SK-N-SH treated with all-trans-retinoic acid at 6 μM for 48 hours (cell line): ENCODE data around the gene USP17L12.
"Not testable (repeated sequence)": the region's sequence is repeated elsewhere in the genome, so short reads cannot be mapped to it uniquely, and the experiment has no call there.

Source experiments
- ATAC-seq: fragments of 200-7000 bp; cut with Tn5 transposase; 3 replicates; pipeline ENCODE4 v1.9.1; 2020; ENCODE audit warnings: mild to moderate bottlenecking, moderate library complexity

USP17L12 gene

DNA sequence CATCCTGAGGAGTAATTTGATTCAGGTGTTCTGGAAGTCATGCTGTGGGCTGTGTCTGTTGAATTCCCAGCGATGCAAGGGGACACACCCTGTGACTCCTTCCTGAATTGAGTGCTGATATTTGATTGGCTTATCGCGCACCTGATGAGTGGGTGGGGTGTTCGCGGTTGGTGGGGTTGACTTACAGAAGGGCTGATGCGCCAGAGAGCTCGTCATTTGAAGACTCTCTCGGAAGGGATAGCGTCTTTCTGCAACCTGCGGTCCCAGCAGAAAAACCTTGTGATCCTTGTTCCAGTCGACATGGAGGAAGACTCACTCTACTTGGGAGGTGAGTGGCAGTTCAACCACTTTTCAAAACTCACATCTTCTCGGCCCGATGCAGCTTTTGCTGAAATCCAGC lies at the start of gene USP17L12:
Gene USP17L12 (plus strand): TSS at position 301 of the 400 bp plus-strand sequence. CDS start 0 bp downstream, at position 301.
- not testable (repeated sequence) for ATAC-seq

GRCh38 chr4:9210357-9210756 lies 9.6 kb upstream of the USP17L12 start, which contains the start of gene USP17L10:
Gene USP17L10, plus strand, starts transcription at chr4:9210657. Its CDS starts 0 bp downstream, at chr4:9210657.
- ATAC-seq = not testable (repeated sequence)

DNA sequence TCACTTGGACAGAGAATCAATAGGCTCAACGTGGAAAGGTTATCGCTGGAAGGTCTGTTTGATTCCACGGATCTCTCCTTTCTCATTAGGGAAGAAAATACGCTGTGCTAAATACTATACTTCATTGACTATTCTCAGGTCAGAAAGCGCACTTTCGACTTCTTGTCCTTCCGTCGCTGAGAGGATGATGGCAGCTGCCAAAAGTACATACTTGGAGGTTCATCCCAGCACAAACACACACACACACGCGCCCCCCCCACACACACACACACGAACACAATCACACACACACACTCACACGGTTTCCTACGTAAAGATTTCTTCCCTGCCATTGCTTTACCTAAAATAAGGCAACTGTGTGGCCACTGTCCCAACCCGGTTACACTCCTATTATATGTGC lies 5.3 kb upstream of the USP17L12 start:
- not testable (repeated sequence) for ATAC-seq

GRCh38 chr4:9215105-9215504 lies 4.8 kb upstream of the USP17L12 start, which contains the start of gene USP17L11:
Gene USP17L11, plus strand, starts transcription at chr4:9215405. Its CDS starts 0 bp downstream, at chr4:9215405.
- not testable (repeated sequence) for ATAC-seq

DNA sequence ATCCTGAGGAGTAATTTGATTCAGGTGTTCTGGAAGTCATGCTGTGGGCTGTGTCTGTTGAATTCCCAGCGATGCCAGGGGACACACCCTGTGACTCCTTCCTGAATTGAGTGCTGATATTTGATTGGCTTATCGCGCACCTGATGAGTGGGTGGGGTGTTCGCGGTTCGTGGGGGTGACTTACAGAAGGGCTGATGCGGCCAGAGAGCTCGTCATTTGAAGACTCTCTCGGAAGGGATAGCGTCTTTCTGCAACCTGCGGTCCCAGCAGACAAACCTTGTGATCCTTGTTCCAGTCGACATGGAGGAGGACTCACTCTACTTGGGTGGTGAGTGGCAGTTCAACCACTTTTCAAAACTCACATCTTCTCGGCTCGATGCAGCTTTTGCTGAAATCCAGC lies 4.6 kb downstream of the USP17L12 start, which contains the start of gene USP17L13:
Gene USP17L13 (plus strand): TSS at position 301 of the 400 bp plus-strand sequence. CDS start 0 bp downstream, at position 301.
- ATAC-seq = not testable (repeated sequence)

GRCh38 chr4:9230249-9230648 lies 10.3 kb downstream of the USP17L12 start:
- ATAC-seq = not testable (repeated sequence)

DNA sequence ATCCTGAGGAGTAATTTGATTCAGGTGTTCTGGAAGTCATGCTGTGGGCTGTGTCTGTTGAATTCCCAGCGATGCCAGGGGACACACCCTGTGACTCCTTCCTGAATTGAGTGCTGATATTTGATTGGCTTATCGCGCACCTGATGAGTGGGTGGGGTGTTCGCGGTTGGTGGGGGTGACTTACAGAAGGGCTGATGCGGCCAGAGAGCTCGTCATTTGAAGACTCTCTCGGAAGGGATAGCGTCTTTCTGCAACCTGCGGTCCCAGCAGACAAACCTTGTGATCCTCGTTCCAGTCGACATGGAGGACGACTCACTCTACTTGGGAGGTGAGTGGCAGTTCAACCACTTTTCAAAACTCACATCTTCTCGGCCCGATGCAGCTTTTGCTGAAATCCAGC lies 14.1 kb downstream of the USP17L12 start, which contains the start of gene USP17L15:
Gene USP17L15 (plus strand): TSS at position 301 of the 400 bp plus-strand sequence. CDS start 0 bp downstream, at position 301.
- not testable (repeated sequence) for ATAC-seq

DNA sequence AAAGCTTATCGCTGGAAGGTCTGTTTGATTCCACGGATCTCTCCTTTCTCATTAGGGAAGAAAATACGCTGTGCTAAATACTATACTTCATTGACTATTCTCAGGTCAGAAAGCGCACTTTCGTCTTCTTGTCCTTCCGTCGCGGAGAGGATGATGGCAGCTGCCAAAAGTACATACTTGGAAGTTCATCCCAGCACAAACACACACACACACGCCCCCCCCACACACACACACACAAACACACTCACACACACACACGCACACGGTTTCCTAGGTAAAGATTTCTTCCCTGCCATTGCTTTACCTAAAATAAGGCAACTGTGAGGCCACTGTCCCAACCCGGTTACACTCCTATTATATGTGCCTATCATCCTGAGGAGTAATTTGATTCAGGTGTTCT lies 18.5 kb downstream of the USP17L12 start:
- not testable (repeated sequence) for ATAC-seq

- ATAC-seq = not testable (repeated sequence)
These were observed 23.6 kb downstream of the USP17L12 start, which contains the start of gene USP17L17 for GRCh38 chr4:9243579-9243978. Gene USP17L17, plus strand, starts transcription at chr4:9243879. Its CDS starts 0 bp downstream, at chr4:9243879.

DNA sequence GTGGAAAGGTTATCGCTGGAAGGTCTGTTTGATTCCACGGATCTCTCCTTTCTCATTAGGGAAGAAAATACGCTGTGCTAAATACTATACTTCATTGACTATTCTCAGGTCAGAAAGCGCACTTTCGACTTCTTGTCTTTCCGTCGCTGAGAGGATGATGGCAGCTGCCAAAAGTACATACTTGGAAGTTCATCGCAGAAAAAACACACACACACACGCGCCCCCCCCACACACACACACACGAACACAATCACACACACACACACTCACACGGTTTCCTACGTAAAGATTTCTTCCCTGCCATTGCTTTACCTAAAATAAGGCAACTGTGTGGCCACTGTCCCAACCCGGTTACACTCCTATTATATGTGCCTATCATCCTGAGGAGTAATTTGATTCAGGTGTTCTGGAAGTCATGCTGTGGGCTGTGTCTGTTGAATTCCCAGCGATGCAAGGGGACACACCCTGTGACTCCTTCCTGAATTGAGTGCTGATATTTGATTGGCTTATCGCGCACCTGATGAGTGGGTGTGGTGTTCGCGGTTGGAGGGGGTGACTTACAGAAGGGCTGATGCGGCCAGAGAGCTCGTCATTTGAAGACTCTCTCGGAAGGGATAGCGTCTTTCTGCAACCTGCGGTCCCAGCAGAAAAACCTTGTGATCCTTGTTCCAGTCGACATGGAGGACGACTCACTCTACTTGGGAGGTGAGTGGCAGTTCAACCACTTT lies 28.2 kb downstream of the USP17L12 start, which contains the start of gene USP17L18:
Gene USP17L18 (plus strand): TSS at position 678 of the 728 bp plus-strand sequence. CDS start 0 bp downstream, at position 678.
- not testable (repeated sequence) for ATAC-seq

- not testable (repeated sequence) for ATAC-seq
These were observed 33.1 kb downstream of the USP17L12 start, which contains the start of gene USP17L19 for GRCh38 chr4:9253078-9253477. Gene USP17L19, plus strand, starts transcription at chr4:9253378. Its CDS starts 0 bp downstream, at chr4:9253378.

DNA sequence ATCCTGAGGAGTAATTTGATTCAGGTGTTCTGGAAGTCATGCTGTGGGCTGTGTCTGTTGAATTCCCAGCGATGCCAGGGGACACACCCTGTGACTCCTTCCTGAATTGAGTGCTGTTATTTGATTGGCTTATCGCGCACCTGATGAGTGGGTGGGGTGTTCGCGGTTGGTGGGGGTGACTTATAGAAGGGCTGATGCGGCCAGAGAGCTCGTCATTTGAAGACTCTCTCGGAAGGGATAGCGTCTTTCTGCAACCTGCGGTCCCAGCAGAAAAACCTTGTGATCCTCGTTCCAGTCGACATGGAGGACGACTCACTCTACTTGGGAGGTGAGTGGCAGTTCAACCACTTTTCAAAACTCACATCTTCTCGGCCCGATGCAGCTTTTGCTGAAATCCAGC lies 37.9 kb downstream of the USP17L12 start, which contains the start of gene USP17L20:
Gene USP17L20 (plus strand): TSS at position 301 of the 400 bp plus-strand sequence. CDS start 0 bp downstream, at position 301.
- ATAC-seq = not testable (repeated sequence)

DNA sequence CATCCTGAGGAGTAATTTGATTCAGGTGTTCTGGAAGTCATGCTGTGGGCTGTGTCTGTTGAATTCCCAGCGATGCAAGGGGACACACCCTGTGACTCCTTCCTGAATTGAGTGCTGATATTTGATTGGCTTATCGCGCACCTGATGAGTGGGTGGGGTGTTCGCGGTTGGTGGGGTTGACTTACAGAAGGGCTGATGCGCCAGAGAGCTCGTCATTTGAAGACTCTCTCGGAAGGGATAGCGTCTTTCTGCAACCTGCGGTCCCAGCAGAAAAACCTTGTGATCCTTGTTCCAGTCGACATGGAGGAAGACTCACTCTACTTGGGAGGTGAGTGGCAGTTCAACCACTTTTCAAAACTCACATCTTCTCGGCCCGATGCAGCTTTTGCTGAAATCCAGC lies 42.6 kb downstream of the USP17L12 start, which contains the start of gene USP17L21:
Gene USP17L21 (plus strand): TSS at position 301 of the 400 bp plus-strand sequence. CDS start 0 bp downstream, at position 301.
- not testable (repeated sequence) for ATAC-seq

- ATAC-seq = not testable (repeated sequence)
These were observed 47.4 kb downstream of the USP17L12 start, which contains the start of gene USP17L22 for GRCh38 chr4:9267319-9267718. Gene USP17L22, plus strand, starts transcription at chr4:9267619. Its CDS starts 0 bp downstream, at chr4:9267619.
